HepG2 (cell line): ENCODE data around the gene CYB5A. TPM values are rescaled to one million over a fixed set of nuclear protein-coding genes. Genes with fewer than 3 reads are reported as not detected.

ENCODE experiments used
- DPF2 ChIP-seq: sonication (generic); formaldehyde crosslinking; IDR thresholded peaks from 2 replicates; pipeline ENCODE4 v1.4.0; 2020; ENCODE audit warnings: mild to moderate bottlenecking, low read depth, missing genetic modification reagents, borderline replicate concordance
- ETS1 ChIP-seq: sonication (generic); formaldehyde crosslinking; IDR thresholded peaks from 2 replicates; pipeline ENCODE4 v1.4.0; 2020; ENCODE audit warnings: missing genetic modification reagents
- GTF3A ChIP-seq: sonication (generic); formaldehyde crosslinking; conservative IDR thresholded peaks from 2 replicates; pipeline ENCODE4 v1.4.0; 2020; ENCODE audit warnings: mild to moderate bottlenecking, missing genetic modification reagents
- MEIS1 ChIP-seq: sonication (generic); formaldehyde crosslinking; IDR thresholded peaks from 2 replicates; pipeline ENCODE4 v1.9.0; 2021; ENCODE audit warnings: mild to moderate bottlenecking, missing genetic modification reagents, moderate library complexity, borderline replicate concordance
- MTA1 ChIP-seq: sonication (generic); formaldehyde crosslinking; IDR thresholded peaks from 2 replicates; pipeline ENCODE4 v1.4.0; 2020; ENCODE audit warnings: missing genetic modification reagents, mild to moderate bottlenecking, borderline replicate concordance
- MYPOP ChIP-seq: sonication (generic); formaldehyde crosslinking; IDR thresholded peaks from 2 replicates; pipeline ENCODE4 v1.8.1; 2023; ENCODE audit warnings: mild to moderate bottlenecking, moderate library complexity, missing genetic modification reagents
- NFE2L2 ChIP-seq: fragments of 150-350 bp; IDR thresholded peaks from 2 replicates; pipeline ENCODE4 v1.6.1; 2014; ENCODE audit warnings: low read length
- PHF21A ChIP-seq: sonication (generic); formaldehyde crosslinking; IDR thresholded peaks from 2 replicates; pipeline ENCODE4 v1.5.0; 2020; ENCODE audit warnings: mild to moderate bottlenecking, missing genetic modification reagents
- SRSF1 ChIP-seq: fragments of 200-400 bp; formaldehyde crosslinking; optimal IDR thresholded peaks from 2 replicates; pipeline ENCODE3; 2017; ENCODE audit warnings: mild to moderate bottlenecking, low read depth, low read length, moderate library complexity
- SRSF4 ChIP-seq: fragments of 200-400 bp; formaldehyde crosslinking; IDR thresholded peaks from one replicate; pipeline ENCODE4 v1.6.1; 2018; ENCODE audit warnings: mild to moderate bottlenecking, low read depth, low read length, moderate library complexity; ENCODE audit not compliant: poor library complexity, severe bottlenecking
- ZBTB21 ChIP-seq: sonication (generic); formaldehyde crosslinking; IDR thresholded peaks from 2 replicates; pipeline ENCODE4 v1.4.0; 2020; ENCODE audit warnings: missing genetic modification reagents
- ZNF292 ChIP-seq: sonication (generic); formaldehyde crosslinking; IDR thresholded peaks from 2 replicates; pipeline ENCODE4 v1.8.1; 2022; ENCODE audit warnings: mild to moderate bottlenecking, low read depth, missing genetic modification reagents, borderline replicate concordance
- ZNF414 ChIP-seq: sonication (generic); formaldehyde crosslinking; IDR thresholded peaks from 2 replicates; pipeline ENCODE4 v1.5.0; 2020; ENCODE audit warnings: missing genetic modification reagents
- ZNF746 ChIP-seq: sonication (generic); formaldehyde crosslinking; IDR thresholded peaks from 2 replicates; pipeline ENCODE4 v1.8.0; 2022; ENCODE audit warnings: mild to moderate bottlenecking, missing genetic modification reagents
- ZNF770 ChIP-seq: sonication (generic); formaldehyde crosslinking; IDR thresholded peaks from 2 replicates; pipeline ENCODE4 v1.5.0; 2020; ENCODE audit warnings: mild to moderate bottlenecking, missing genetic modification reagents
- ZNF773 ChIP-seq: sonication (generic); formaldehyde crosslinking; IDR thresholded peaks from 2 replicates; pipeline ENCODE4 v1.4.0; 2020; ENCODE audit warnings: missing genetic modification reagents, borderline replicate concordance
- ZNF780A ChIP-seq: sonication (generic); formaldehyde crosslinking; IDR thresholded peaks from 2 replicates; pipeline ENCODE4 v1.8.0; 2022; ENCODE audit warnings: mild to moderate bottlenecking, missing genetic modification reagents, moderate library complexity
- ZNF788 ChIP-seq: sonication (generic); formaldehyde crosslinking; IDR thresholded peaks from 2 replicates; pipeline ENCODE4 v1.5.0; 2020; ENCODE audit warnings: mild to moderate bottlenecking, missing genetic modification reagents, borderline replicate concordance
- ZNF800 ChIP-seq: sonication (generic); formaldehyde crosslinking; IDR thresholded peaks from 2 replicates; pipeline ENCODE4 v1.4.0; 2020; ENCODE audit warnings: missing genetic modification reagents
- polyA plus RNA-seq, 8 experiments: library from polyadenylated mRNA; depleted of rRNA in 3 of 8; stranded (reverse) in 7 of 8; unstranded in 1 of 8; fragments of >200 nt; fragmentation: Illumina TruSeq in 4 of 8; extraction: Trizol in 4 of 8; gene quantifications; 2 replicates each; pipeline versions ENCODE4 v1.2.1 to v1.2.3, GENCODE V29; 2011 to 2016; ENCODE audit warnings: low read depth in 4 of 8, missing spikeins in 1 of 8, mixed read lengths in 1 of 8; ENCODE audit not compliant: insufficient read depth in 1 of 8
- total RNA-seq, 5 experiments: library from RNA; depleted of rRNA; stranded (reverse); fragments of >200 nt; fragmentation: Illumina TruSeq; extraction: Trizol; gene quantifications; 2 replicates each; pipeline ENCODE4 v1.2.3, GENCODE V29; 2016; ENCODE audit warnings: low read depth in 1 of 5
- TF ChIP-seq, protein P1 (sequence below): sonication (generic); formaldehyde crosslinking; conservative IDR thresholded peaks from 2 replicates; pipeline ENCODE4 v1.8.0; 2022; ENCODE audit warnings: low read depth, missing genetic modification reagents

The CYB5A gene
- total and polyA plus RNA-seq, 2 of the 13 experiments (the other 11 are each of a cell fraction or from before 2014, with no cell fraction given), result 215 to 356 TPM

DNA sequence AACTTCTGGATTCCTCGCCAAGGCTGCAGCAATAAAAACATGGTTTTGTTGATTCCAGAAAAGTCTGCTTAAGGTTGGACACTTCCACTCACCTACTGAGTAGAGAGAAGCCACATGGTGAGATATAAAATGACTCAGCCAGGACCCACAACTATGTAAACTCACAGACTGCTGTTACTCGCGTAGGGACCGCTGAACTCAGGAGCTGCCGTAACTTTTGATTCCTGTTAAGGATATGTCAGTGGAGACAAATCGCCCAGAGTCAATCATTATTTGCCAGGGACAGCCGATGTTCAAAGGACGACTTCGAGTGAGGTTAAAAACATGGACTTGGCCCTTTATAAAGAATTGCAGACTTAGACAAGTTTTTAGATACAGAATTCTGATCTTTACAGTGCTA, 25.6 kb downstream of the CYB5A start (continued):
- TF ChIP-seq ZNF414, result no peak
- TF ChIP-seq MYPOP (CRISPR knock-in tag), result no peak
- TF ChIP-seq ZNF770 (CRISPR knock-in tag), result no peak
- no peak for TF ChIP-seq NFE2L2
- TF ChIP-seq ZNF780A (CRISPR knock-in tag), result no peak
- TF ChIP-seq ETS1 (CRISPR knock-in tag), result no peak
- TF ChIP-seq MTA1, result no peak
- TF ChIP-seq PHF21A (CRISPR knock-in tag), result peak; percentile 69
- no peak for TF ChIP-seq GTF3A (CRISPR knock-in tag)
- no peak for TF ChIP-seq SRSF1
- TF ChIP-seq DPF2 (CRISPR knock-in tag), result peak; percentile 28; the same call in 1 of the 2 replicates
- no peak for TF ChIP-seq ZNF788 (CRISPR knock-in tag)
- TF ChIP-seq ZBTB21 (CRISPR knock-in tag), result no peak
- TF ChIP-seq ZNF292 (CRISPR knock-in tag), result 0 out of 2 replicates have a peak, but pooled peaks have one; percentile 26
- no peak for TF ChIP-seq ZNF800 (CRISPR knock-in tag)
- TF ChIP-seq, protein P1, sequence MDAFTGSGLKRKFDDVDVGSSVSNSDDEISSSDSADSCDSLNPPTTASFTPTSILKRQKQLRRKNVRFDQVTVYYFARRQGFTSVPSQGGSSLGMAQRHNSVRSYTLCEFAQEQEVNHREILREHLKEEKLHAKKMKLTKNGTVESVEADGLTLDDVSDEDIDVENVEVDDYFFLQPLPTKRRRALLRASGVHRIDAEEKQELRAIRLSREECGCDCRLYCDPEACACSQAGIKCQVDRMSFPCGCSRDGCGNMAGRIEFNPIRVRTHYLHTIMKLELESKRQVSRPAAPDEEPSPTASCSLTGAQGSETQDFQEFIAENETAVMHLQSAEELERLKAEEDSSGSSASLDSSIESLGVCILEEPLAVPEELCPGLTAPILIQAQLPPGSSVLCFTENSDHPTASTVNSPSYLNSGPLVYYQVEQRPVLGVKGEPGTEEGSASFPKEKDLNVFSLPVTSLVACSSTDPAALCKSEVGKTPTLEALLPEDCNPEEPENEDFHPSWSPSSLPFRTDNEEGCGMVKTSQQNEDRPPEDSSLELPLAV (CRISPR knock-in tag), result no peak
- TF ChIP-seq SRSF4, result no peak
- peak; percentile 76; the same call in 1 of the 2 replicates for TF ChIP-seq MEIS1 (CRISPR knock-in tag)
- no peak for TF ChIP-seq ZNF773 (CRISPR knock-in tag)
- no peak for TF ChIP-seq ZNF746
